HFFc6 (cell line): ENCODE data around the gene CCDC17. TPM values are rescaled to one million over a fixed set of nuclear protein-coding genes. Genes with fewer than 3 reads are reported as not detected.

Experiments used
- DNase-seq: peaks from one replicate; pipeline ENCODE4 v3.0.0-alpha.2; 2018
- H3K27ac Mint-ChIP-seq: 2 replicates; pipeline ENCODE4 v1.8.0; 2020; ENCODE audit warnings: mild to moderate bottlenecking, mixed read lengths
- H3K27me3 Mint-ChIP-seq: 2 replicates; pipeline ENCODE4 v1.8.0; 2021; ENCODE audit warnings: mild to moderate bottlenecking, moderate library complexity, mixed read lengths; ENCODE audit not compliant: insufficient read depth
- H3K36me3 Mint-ChIP-seq: 2 replicates; pipeline ENCODE4 v1.8.0; 2021; ENCODE audit warnings: low read depth, mixed read lengths
- H3K4me1 Mint-ChIP-seq: 2 replicates; pipeline ENCODE4 v1.8.0; 2020; ENCODE audit warnings: low read depth, mixed read lengths
- H3K4me3 Mint-ChIP-seq: 2 replicates; pipeline ENCODE4 v1.8.0; 2020; ENCODE audit warnings: mild to moderate bottlenecking, moderate library complexity, mixed read lengths
- H3K9me3 Mint-ChIP-seq: 2 replicates; pipeline ENCODE4 v1.8.0; 2020; ENCODE audit warnings: mild to moderate bottlenecking, mixed read lengths
- total RNA-seq, 6 experiments: library from RNA; stranded (reverse); fragmentation: NEBNext Ultra II Directional; extraction: Animal tissue kit (Norgen Biotek cat#: 25700); gene quantifications; 2 replicates in 1 of 6; 3 replicates in 5 of 6; pipeline ENCODE4 v1.2.3, GENCODE V29; 2021
- TF ChIP-seq, protein P1 (sequence below): fragments of 200-600 bp; sonication (generic); IDR thresholded peaks from 2 replicates; pipeline ENCODE4 v1.5.0; 2021; ENCODE audit warnings: antibody characterized with exemption, mild to moderate bottlenecking

The CCDC17 gene
- total RNA-seq, 6 experiments from 2014 or later, result 0.24 to 0.79 (median 0.31) TPM

DNA sequence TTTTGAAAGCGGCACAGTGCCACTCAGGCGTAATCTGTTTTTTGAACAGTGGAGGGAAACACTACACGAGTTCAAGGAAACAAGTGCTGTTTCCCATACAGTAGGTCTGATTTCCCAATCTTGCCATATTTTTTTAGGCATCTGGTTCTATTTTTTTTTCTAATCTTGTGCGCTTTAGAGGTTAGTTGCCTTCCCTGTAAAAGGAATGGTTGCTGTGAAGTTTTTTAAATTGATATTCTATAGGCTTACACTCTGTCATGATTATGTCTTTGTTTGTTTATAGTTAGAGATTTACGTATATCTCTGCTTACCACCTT is 38.8 kb downstream of the CCDC17 start:
- Mint-ChIP-seq H3K4me3 (peak overlapping the region; percentile 100), H3K36me3 (no peaks in the 10 kb centered on the region), H3K9me3 (no peaks in the 10 kb centered on the region), H3K4me1 (peaks cover 28% of the 10 kb centered on the region), H3K27ac (peak overlapping the region; percentile 96), H3K27me3 (peaks cover 8% of the 10 kb centered on the region)
- no peak for DNase-seq
- TF ChIP-seq, protein P1, sequence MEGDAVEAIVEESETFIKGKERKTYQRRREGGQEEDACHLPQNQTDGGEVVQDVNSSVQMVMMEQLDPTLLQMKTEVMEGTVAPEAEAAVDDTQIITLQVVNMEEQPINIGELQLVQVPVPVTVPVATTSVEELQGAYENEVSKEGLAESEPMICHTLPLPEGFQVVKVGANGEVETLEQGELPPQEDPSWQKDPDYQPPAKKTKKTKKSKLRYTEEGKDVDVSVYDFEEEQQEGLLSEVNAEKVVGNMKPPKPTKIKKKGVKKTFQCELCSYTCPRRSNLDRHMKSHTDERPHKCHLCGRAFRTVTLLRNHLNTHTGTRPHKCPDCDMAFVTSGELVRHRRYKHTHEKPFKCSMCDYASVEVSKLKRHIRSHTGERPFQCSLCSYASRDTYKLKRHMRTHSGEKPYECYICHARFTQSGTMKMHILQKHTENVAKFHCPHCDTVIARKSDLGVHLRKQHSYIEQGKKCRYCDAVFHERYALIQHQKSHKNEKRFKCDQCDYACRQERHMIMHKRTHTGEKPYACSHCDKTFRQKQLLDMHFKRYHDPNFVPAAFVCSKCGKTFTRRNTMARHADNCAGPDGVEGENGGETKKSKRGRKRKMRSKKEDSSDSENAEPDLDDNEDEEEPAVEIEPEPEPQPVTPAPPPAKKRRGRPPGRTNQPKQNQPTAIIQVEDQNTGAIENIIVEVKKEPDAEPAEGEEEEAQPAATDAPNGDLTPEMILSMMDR, result no peak; the same call in 1 of the 2 replicates

DNA sequence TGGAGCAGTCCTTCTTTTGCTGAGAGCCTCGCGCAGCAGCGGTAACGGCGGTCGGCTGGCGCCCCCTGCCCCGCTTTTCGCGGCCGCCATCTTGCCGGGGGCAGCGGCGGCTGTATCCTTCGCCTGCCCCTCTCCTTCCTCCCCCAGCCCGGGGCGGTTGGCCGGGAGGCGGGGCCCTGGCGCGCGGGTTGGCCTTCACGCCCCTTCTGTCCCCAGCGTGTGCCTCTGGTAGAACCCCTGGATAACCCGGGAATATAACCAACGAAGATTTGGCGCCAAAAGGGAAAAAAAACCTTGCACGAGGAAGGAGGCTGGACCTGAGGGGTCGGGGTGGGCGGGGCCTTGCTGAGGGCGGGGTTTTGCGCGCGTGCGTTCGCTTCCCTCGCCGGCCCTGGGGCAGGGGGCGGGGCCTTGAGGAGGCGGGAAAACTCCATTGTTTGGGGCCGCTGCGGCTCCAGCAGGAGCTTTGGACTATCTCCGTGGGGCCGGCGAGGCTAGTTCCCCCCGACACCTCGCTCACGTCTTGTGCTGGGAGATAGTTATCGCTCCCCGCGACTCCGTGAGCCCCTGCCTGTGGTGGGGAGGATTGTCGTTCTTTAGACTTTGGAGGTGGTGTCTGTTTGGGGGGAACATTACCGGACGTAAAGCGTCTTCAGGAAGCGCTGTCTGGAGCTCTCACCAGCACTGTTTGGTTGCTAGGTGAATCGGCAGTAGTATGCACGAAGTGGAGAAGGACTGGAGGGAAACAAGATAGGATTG is 39.3 kb downstream of the CCDC17 start:
- DNase-seq, result peak; percentile 79
- H3K9me3 Mint-ChIP-seq, result no peaks in the 10 kb centered on the region
- TF ChIP-seq, protein P1, result no peak; the same call in 1 of the 2 replicates
- H3K4me1 Mint-ChIP-seq, result peaks cover 28% of the 10 kb centered on the region
- H3K4me3 Mint-ChIP-seq, result peak overlapping the region; percentile 100
- H3K36me3 Mint-ChIP-seq, result no peaks in the 10 kb centered on the region
- peaks cover 8% of the 10 kb centered on the region for H3K27me3 Mint-ChIP-seq
- H3K27ac Mint-ChIP-seq, result peak overlapping the region; percentile 98

DNA sequence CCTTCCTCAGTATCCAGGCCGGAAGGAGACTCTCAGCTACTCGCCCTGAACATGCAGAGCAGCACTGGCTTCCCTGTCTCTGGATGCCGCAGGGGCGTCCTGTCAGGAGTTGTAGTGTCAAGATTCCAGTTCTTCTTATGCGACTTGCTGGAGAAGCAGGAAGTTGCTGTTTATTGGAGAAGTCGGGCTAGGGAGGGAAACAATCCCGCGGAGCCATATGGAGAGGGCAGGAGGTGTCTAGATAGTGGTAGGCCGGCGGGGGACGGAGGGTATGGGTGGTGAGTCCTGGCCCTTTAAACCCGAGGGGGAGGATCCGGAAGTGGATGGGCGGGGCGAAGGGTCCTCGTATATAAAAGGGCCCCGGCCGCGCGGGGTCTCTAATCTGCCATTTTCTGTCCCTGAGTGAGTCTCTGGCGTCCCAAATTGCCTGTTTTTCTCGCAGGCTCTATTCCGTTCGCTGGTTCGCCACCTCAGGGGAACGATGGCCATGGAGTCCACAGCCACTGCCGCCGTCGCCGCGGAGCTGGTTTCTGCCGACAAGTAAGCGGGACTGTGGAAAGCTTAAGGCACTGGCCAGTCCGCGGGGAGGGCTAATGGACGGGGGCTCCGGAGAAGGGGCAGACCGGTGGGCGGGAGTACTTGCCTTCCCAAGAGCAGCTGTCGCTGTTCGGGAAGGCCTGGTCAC is 40.0 kb downstream of the CCDC17 start, which contains the start of gene NASP:
TSS of gene NASP (plus strand) at position 376 of the 685 bp plus-strand sequence. CDS start at position 482, 106 bp downstream.
- DNase-seq, result peak; percentile 64
- Mint-ChIP-seq H3K9me3 (no peaks in the 10 kb centered on the region), H3K36me3 (no peaks in the 10 kb centered on the region), H3K27me3 (peaks cover 8% of the 10 kb centered on the region), H3K27ac (peak within 1 kb of the TSS; percentile 98), H3K4me3 (peak within 1 kb of the TSS; percentile 100), H3K4me1 (peaks cover 28% of the 10 kb centered on the region)
- TF ChIP-seq, protein P1, result no peak

DNA sequence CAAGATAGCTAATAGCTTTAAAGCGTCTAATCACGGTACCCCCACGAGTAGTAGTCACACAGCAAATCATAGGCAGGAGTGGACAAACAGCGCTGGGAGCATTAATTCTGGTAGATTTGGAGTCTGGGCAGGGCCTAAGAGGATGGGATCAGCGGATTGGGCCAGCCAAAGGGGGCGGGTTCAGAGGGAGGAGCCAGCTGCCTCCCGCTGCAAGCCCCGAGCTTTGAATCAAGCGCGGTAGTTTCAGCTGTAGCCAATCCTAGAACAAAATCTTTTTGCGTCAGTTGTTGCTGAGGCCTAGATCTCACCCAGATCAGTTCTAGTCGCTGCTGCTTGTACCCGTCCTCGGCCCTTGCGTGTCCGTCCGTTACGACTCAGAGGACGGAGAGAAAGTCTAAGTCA is 40.6 kb downstream of the CCDC17 start:
- TF ChIP-seq, protein P1, result no peak
- no peaks in the 10 kb centered on the region for H3K9me3 Mint-ChIP-seq
- peak; percentile 97 for DNase-seq
- peak overlapping the region; percentile 100 for H3K4me3 Mint-ChIP-seq
- no peaks in the 10 kb centered on the region for H3K36me3 Mint-ChIP-seq
- H3K4me1 Mint-ChIP-seq, result peaks cover 28% of the 10 kb centered on the region
- H3K27ac Mint-ChIP-seq, result peak overlapping the region; percentile 98
- peaks cover 8% of the 10 kb centered on the region for H3K27me3 Mint-ChIP-seq

DNA sequence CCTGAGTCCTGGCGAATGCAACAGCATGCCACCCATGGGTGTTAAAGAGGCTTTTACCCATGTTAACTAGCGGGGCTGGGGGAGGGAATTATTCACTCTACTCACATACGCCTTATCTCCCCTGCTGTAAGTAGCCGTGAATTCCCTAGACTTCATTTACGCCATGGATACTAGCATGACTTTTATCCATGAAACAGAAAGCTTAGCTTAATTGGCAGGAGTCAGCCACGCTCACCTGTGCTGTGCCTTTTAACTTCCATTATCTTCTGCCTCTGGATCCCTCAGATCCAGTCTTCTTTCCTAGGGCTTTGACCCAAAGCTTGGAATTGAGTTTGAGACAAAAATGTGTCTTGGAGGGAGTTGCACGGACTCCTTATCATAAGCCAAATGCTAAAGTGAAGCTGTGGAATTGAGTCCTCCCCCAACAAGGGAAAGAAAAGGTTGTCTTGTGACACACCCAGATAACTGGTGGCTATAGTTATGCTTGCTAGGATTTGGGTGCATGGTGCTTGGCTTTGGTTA is 49.7 kb downstream of the CCDC17 start:
- Mint-ChIP-seq H3K36me3 (no peaks in the 10 kb centered on the region), H3K27me3 (no peaks in the 10 kb centered on the region; the same call in 1 of the 2 replicates), H3K4me3 (no peak overlapping the region), H3K4me1 (peaks cover 6% of the 10 kb centered on the region), H3K27ac (no peak overlapping the region), H3K9me3 (no peaks in the 10 kb centered on the region)
- DNase-seq, result no peak
- TF ChIP-seq, protein P1, result no peak
